T-helper 2 cell treated with Interferon-gamma antibody and Interleukin-4, amounts not matched to agents 5 μg/mL and 100 μg/mL, for 36 hours (primary cell): ENCODE measurements around the gene PPME1.

Source experiments
- DNase-seq: peaks from one replicate; pipeline ENCODE4 v3.0.0; 2021; ENCODE audit warnings: low spot score
- H3K27ac Mint-ChIP-seq: one replicate; pipeline ENCODE4 v1.8.0; 2021; ENCODE audit warnings: mild to moderate bottlenecking, mixed read lengths
- H3K27me3 Mint-ChIP-seq: one replicate; pipeline ENCODE4 v1.8.0; 2021; ENCODE audit warnings: low read depth, mixed read lengths
- H3K36me3 Mint-ChIP-seq: one replicate; pipeline ENCODE4 v1.8.0; 2021; ENCODE audit warnings: low read depth, mixed read lengths
- H3K4me1 Mint-ChIP-seq: one replicate; pipeline ENCODE4 v1.8.0; 2021; ENCODE audit warnings: low read depth, mixed read lengths
- H3K4me3 Mint-ChIP-seq: one replicate; pipeline ENCODE4 v1.8.0; 2022; ENCODE audit warnings: mild to moderate bottlenecking, moderate library complexity, mixed read lengths
- H3K9me3 Mint-ChIP-seq: one replicate; pipeline ENCODE4 v1.8.0; 2021; ENCODE audit warnings: mixed read lengths

PPME1 gene

GRCh38 chr11:74141908-74142307, 29.2 kb upstream of the PPME1 start:
- H3K4me3 Mint-ChIP-seq: no peak overlapping the region
- H3K27me3 Mint-ChIP-seq: no peaks in the 10 kb centered on the region
- H3K4me1 Mint-ChIP-seq: no peaks in the 10 kb centered on the region
- DNase-seq: no peak
- H3K36me3 Mint-ChIP-seq: peaks cover 18% of the 10 kb centered on the region
- no peak overlapping the region for H3K27ac Mint-ChIP-seq
- no peaks in the 10 kb centered on the region for H3K9me3 Mint-ChIP-seq

- H3K27ac Mint-ChIP-seq: no peak overlapping the region
- H3K27me3 Mint-ChIP-seq: no peaks in the 10 kb centered on the region
- H3K4me1 Mint-ChIP-seq: no peaks in the 10 kb centered on the region
- H3K9me3 Mint-ChIP-seq: no peaks in the 10 kb centered on the region
- no peak for DNase-seq
- no peak overlapping the region for H3K4me3 Mint-ChIP-seq
- H3K36me3 Mint-ChIP-seq: peaks cover 16% of the 10 kb centered on the region
These were observed 28.5 kb upstream of the PPME1 start for GRCh38 chr11:74142624-74143023.

GRCh38 chr11:74144592-74144991, 26.5 kb upstream of the PPME1 start:
- Mint-ChIP-seq H3K27ac (no peak overlapping the region), H3K27me3 (no peaks in the 10 kb centered on the region), H3K4me1 (peaks cover 2% of the 10 kb centered on the region), H3K4me3 (no peak overlapping the region), H3K9me3 (no peaks in the 10 kb centered on the region), H3K36me3 (peaks cover 9% of the 10 kb centered on the region)
- no peak for DNase-seq

GRCh38 chr11:74147199-74147929, 23.7 kb upstream of the PPME1 start:
- Mint-ChIP-seq H3K4me1 (peaks cover 2% of the 10 kb centered on the region), H3K27ac (no peak overlapping the region), H3K9me3 (no peaks in the 10 kb centered on the region)

GRCh38 chr11:74153224-74153623, 17.9 kb upstream of the PPME1 start:
- H3K4me3 Mint-ChIP-seq: no peak overlapping the region
- no peak for DNase-seq
- peaks cover 7% of the 10 kb centered on the region for H3K9me3 Mint-ChIP-seq
- peaks cover 23% of the 10 kb centered on the region for H3K36me3 Mint-ChIP-seq
- peaks cover 2% of the 10 kb centered on the region for H3K4me1 Mint-ChIP-seq
- H3K27ac Mint-ChIP-seq: no peak overlapping the region
- no peaks in the 10 kb centered on the region for H3K27me3 Mint-ChIP-seq

More at GRCh38 chr11:74147199-74147929, 23.7 kb upstream of the PPME1 start:
- H3K36me3 Mint-ChIP-seq: peaks cover 9% of the 10 kb centered on the region
- no peak for DNase-seq
- no peaks in the 10 kb centered on the region for H3K27me3 Mint-ChIP-seq
- H3K4me3 Mint-ChIP-seq: no peak overlapping the region

GRCh38 chr11:74154620-74155281, 16.3 kb upstream of the PPME1 start:
- no peak overlapping the region for H3K27ac Mint-ChIP-seq
- no peaks in the 10 kb centered on the region for H3K4me1 Mint-ChIP-seq
- H3K36me3 Mint-ChIP-seq: peaks cover 25% of the 10 kb centered on the region
- H3K9me3 Mint-ChIP-seq: peaks cover 7% of the 10 kb centered on the region
- H3K27me3 Mint-ChIP-seq: no peaks in the 10 kb centered on the region
- DNase-seq: no peak
- H3K4me3 Mint-ChIP-seq: no peak overlapping the region

- peaks cover 3% of the 10 kb centered on the region for H3K4me1 Mint-ChIP-seq
- no peak for DNase-seq
- peaks cover 7% of the 10 kb centered on the region for H3K9me3 Mint-ChIP-seq
- H3K4me3 Mint-ChIP-seq: no peak overlapping the region
- no peaks in the 10 kb centered on the region for H3K27me3 Mint-ChIP-seq
- no peak overlapping the region for H3K27ac Mint-ChIP-seq
- peaks cover 34% of the 10 kb centered on the region for H3K36me3 Mint-ChIP-seq
These were observed 13.9 kb upstream of the PPME1 start for GRCh38 chr11:74157169-74157568.

GRCh38 chr11:74159642-74160041, 11.4 kb upstream of the PPME1 start:
- Mint-ChIP-seq H3K27me3 (no peaks in the 10 kb centered on the region), H3K4me3 (no peak overlapping the region), H3K9me3 (no peaks in the 10 kb centered on the region), H3K27ac (no peak overlapping the region), H3K36me3 (peaks cover 32% of the 10 kb centered on the region), H3K4me1 (peaks cover 6% of the 10 kb centered on the region)
- DNase-seq: no peak

GRCh38 chr11:74162681-74163467, 8.2 kb upstream of the PPME1 start:
- H3K27ac Mint-ChIP-seq: no peak overlapping the region
- H3K4me3 Mint-ChIP-seq: no peak overlapping the region
- H3K36me3 Mint-ChIP-seq: peaks cover 44% of the 10 kb centered on the region
- peaks cover 6% of the 10 kb centered on the region for H3K4me1 Mint-ChIP-seq
- H3K9me3 Mint-ChIP-seq: no peaks in the 10 kb centered on the region
- H3K27me3 Mint-ChIP-seq: no peaks in the 10 kb centered on the region
- DNase-seq: no peak

GRCh38 chr11:74168838-74169237, 2.3 kb upstream of the PPME1 start:
- no peak for DNase-seq
- peaks cover 29% of the 10 kb centered on the region for H3K36me3 Mint-ChIP-seq
- no peak overlapping the region for H3K27ac Mint-ChIP-seq
- no peaks in the 10 kb centered on the region for H3K9me3 Mint-ChIP-seq
- peaks cover 5% of the 10 kb centered on the region for H3K4me1 Mint-ChIP-seq
- peak overlapping the region; percentile 37 for H3K4me3 Mint-ChIP-seq
- no peaks in the 10 kb centered on the region for H3K27me3 Mint-ChIP-seq

- DNase-seq: no peak
- peaks cover 10% of the 10 kb centered on the region for H3K4me1 Mint-ChIP-seq
These were observed 1.2 kb upstream of the PPME1 start for GRCh38 chr11:74169738-74170458.

GRCh38 chr11:74171630-74171968, 510 bp downstream of the PPME1 start:
- DNase-seq: no peak
- H3K27me3 Mint-ChIP-seq: no peaks in the 10 kb centered on the region
- no peaks in the 10 kb centered on the region for H3K9me3 Mint-ChIP-seq
- no peak overlapping the region for H3K4me3 Mint-ChIP-seq
- peaks cover 14% of the 10 kb centered on the region for H3K36me3 Mint-ChIP-seq
- H3K27ac Mint-ChIP-seq: no peak overlapping the region
- H3K4me1 Mint-ChIP-seq: peaks cover 10% of the 10 kb centered on the region

More at GRCh38 chr11:74169738-74170458, 1.2 kb upstream of the PPME1 start:
- Mint-ChIP-seq H3K27ac (no peak overlapping the region), H3K4me3 (no peak overlapping the region), H3K27me3 (no peaks in the 10 kb centered on the region), H3K9me3 (no peaks in the 10 kb centered on the region), H3K36me3 (peaks cover 24% of the 10 kb centered on the region)

- Mint-ChIP-seq H3K27ac (no peak overlapping the region), H3K9me3 (no peaks in the 10 kb centered on the region), H3K4me1 (peaks cover 10% of the 10 kb centered on the region), H3K36me3 (peaks cover 11% of the 10 kb centered on the region), H3K4me3 (no peak overlapping the region), H3K27me3 (no peaks in the 10 kb centered on the region)
- DNase-seq: no peak
These were observed 908 bp downstream of the PPME1 start for GRCh38 chr11:74171997-74172396.

- Mint-ChIP-seq H3K27me3 (no peaks in the 10 kb centered on the region), H3K27ac (no peak overlapping the region), H3K4me3 (no peak overlapping the region), H3K4me1 (peaks cover 12% of the 10 kb centered on the region), H3K9me3 (no peaks in the 10 kb centered on the region), H3K36me3 (peaks cover 4% of the 10 kb centered on the region)
- DNase-seq: no peak
These were observed 4.8 kb downstream of the PPME1 start for GRCh38 chr11:74175920-74176319.
